ENCODE data around the gene CD320.
"Not testable (repeated sequence)": the region's sequence is repeated elsewhere in the genome, so short reads cannot be mapped to it uniquely, and the experiment has no call there.

The CD320 gene

DNA sequence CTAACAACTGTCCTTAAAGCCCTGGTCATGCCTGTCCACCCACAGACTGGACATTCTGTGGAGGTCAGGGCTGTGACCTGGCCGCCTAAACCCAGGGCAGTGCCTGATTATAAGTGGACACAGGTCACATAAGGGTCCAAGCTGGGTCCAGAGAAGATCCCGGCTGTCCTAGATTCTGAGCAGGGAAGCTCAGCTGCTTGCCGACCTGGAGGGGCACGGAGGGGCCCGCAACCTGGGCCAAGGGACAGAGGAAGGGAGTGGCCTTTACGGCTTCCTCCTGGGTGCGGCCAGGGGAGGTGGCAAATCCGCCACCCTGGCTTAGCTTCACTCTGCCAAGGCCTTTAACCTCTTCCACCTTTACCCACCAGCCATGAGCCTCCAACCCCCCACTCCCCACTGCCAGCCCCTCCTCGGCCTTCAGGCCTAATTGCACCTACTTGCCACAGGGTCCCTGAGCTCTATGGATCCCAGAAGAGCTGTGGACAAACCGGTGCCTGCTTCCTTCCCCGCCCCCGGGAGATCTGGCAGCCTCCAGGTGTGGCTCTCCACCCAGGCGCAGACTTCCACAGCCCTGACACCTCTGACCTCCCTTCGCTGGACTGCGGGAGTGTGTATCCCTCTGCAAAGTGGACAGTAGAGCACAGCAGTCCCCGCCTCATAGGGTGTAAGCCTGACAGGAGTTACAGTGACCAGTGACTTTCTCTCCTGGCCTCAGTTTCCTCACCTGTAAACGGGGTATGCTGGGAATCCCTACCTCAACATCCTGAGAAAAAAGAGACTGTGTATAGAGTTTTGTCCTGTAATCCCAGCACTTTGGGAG lies 1.7 kb downstream of the CD320 start:
- DNase-seq = peak; percentile 19

DNA sequence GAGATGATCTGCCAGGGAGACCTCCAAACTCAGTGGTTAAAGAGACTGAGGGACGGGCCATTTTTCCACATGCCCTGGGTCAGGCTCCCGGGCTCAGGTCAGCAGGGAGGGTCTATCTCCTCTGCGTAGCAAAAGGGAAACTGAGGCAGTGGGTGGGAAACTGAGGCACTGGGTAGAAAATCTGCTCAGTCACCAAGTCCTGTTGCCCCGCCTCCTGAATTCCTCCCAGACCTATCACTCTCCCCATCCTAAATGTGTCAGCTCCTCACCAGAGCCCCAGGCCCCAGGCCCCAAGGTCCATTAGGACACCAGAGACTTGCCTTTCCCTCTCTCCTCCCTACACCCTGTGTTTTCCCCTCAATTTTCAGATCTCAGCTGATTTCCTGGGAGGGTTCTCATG lies 2.4 kb downstream of the CD320 start:
- no peak for DNase-seq

DNA sequence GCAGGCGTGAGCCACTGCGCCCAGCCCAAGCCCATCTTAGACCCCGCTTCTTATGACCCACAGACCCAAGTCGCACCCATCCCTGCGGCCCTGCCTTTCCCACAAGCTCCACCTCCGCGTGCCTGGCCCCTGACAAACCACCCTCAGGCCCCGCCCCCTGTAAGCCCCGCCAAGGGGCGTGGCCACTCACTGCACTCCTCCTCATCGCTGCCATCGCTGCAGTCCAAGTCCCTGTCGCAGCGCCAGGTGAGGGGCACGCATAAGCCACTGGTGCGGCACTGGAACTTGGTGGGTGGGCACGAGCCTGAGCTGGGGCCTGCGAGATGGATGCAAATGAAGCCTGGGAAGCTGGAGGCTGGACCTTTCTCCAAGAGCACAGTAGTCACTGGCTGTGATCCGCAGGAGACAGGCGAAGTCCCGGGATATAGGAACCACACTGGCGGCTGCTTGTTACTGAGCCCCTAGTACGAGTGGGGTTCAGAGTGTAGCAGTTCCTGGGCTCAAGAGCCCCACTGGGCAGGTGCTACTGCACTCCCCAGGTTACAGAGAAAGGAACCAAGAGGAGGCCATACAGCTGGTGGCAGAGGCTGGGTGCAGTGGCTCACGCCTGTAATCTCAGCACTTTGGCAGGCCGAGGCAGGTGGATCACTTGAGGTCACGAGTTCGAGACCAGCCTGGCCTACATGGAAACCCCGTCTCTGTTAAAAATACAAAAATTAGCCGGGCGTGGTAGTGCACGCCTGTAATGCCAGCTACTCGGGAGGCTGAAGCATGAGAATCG lies 3.1 kb downstream of the CD320 start:
- DNase-seq = peak; percentile 39

DNA sequence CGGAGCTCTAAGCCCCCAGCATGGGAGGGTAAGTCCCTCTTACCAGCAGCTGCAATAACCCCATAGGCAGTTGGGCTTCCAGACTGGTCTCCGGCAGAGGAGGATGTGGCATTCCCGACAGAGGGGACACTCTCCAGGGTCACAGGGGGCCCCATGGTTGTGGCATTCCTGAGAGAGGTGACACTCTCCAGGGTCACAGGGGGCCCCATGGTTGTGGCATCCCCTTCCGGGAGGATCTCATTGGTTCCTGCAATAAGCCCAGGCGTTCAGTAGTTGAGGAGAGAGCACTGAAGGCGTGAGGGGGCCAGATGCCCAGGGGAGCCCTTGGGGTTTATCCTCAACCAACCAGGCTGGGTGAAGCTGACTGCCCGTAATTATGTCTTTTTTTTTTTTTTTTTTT lies 5.4 kb downstream of the CD320 start:
- peak; percentile 25 for DNase-seq

DNA sequence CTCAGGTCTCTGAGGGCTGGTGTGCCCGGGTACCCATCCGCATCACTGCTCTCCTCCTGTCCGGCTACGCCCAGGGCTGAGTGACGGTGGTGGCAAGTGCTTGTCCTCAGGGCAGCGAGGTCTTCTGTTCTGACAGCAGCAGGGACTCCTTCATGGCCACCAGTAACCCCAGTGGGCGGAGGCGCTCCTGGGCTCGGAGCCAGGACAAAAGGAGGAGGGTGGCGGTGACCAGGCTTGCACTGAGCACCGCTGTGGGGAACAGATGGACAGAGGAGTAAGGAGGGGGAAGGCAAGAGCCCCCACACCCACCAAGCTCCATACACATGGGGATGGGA lies 5.8 kb downstream of the CD320 start:
- no peak for DNase-seq

DNA sequence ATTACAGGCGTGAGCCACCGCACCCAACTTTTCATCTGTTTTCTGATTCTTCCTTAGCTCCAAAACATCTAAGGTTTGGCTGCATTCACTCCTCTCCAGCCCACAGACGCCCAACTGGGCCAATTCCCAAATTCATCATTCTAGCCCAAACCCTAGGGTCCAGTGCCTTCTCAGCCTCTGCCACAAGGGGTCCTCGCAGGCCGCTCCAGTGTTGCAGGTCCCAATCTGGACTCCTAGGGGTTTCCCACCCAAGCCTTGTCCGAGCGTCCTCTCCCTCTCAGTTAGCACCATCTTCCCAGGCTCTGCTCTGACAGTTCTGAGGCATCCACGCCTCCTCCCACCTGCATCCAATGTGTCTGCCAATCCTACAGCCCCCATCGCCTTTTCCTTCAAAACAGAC lies 16.8 kb downstream of the CD320 start:
- DNase-seq = not testable (repeated sequence)

DNA sequence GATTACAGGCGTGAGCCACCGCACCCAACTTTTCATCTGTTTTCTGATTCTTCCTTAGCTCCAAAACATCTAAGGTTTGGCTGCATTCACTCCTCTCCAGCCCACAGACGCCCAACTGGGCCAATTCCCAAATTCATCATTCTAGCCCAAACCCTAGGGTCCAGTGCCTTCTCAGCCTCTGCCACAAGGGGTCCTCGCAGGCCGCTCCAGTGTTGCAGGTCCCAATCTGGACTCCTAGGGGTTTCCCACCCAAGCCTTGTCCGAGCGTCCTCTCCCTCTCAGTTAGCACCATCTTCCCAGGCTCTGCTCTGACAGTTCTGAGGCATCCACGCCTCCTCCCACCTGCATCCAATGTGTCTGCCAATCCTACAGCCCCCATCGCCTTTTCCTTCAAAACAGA lies 31.6 kb downstream of the CD320 start:
- DNase-seq = not testable (repeated sequence)

DNA sequence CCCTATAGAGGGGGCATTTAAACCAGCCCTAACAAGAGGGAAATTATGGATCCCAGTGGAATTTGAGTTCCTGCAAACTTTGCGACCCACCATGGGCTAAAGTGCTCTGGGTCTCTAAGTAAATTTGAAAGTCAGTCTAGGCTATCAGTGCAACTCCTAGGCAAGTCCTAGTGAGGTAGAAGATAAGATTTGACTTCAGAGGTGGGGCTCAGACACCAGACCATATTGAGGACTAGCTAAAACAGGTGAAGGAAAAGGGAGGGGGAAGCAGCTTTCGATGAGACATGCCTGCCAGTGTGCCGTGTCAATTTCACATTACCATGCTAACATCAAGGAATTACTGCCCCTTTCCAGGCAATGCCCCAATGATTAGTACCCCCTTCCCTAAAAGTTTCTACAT lies 38.4 kb downstream of the CD320 start:
- no peak for DNase-seq

DNA sequence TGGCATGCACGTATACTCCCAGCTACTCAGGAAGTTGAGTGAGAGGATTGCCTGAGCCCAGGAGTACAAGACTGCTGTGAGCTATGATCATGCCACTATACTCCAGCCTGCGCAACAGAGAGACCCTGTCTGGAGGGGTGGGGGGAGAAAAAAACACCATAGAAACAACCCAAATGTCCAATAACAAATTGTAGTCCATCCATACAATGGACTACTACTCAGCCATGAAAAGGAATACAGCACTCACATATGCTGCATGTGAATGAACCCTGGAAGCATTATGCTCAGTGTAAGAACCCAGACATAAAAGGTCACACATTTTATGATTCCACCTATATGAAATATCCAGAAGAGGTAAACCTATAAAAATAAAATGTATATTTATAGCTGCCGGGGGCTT lies 42.3 kb downstream of the CD320 start:
- no peak for DNase-seq

DNA sequence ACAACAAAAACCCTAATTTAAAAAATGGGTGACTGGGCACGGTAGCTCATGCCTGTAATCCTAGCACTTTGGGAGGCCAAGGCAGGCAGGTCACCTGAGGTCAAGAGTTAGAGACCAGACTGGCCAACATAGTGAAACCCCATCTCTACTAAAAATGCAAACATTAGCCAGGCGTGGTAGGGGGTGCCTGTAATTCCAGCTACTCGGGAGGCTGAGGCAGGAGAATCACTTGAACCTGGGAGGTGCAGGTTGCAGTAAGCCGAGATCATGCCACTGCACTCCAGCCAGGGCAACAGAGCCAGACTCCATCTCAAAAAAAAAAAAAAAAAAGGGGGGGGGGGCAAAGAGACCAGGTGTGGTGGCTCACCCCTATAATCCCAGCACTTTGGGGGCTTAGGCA lies 43.9 kb downstream of the CD320 start:
- not testable (repeated sequence) for DNase-seq

DNA sequence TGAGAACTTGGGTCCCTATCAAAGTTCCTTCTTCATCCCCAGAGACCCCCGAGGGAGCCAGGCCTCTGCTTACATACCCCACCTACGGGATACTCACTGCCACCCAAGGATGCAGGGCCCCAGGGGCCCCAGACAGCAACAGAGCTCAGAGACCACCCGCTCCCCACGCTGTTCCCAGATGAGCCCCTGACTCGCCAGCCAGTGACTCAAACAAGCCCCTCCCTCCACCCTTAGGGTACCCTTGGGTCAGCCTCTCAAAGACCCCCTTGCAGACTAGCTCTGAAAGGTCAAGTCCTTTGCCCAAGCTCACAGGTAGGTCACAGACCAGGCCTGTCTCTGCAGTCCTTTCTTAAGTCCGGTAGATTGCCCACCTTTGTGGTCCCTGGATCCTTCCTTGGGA lies 45.7 kb downstream of the CD320 start:
- DNase-seq = no peak

DNA sequence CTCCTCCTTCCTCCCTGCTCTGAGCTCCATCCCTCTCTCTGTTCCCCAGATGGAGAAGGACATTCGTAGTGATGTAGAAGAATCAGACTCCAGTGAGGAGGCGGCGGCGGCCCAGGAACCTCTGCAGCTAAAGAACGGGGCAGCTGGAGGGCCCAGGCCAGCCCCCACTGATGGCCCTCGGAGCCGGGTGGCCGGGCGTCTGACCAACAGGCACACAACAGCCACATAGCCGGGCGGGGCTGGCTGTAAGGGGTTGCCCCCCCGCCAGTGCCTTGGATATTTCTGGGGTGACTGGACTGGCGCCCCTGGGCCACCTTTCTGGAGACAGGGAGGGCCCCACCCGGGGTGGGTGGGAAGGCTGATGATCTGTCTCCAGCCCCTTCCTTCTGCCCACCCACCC lies 46.3 kb downstream of the CD320 start:
- DNase-seq = no peak

DNA sequence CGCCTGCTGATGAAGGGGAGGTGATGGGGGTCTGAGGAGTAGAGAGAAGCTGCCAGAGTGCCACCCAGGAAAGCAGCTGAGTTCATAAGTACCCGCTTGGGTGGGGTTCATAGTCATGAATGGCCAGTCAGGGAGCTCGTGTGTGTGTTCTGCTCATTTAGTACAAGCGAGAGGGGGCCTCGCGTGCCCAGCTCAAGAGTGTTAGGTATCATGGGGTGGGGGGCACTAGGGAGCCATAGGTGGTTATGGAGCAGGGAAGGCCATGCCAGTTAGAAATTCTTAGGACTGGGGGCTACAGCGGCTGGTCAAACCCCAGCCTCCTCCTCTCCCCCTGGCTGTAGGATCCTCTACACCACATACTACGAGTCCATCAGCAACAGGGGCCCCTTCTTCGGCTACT lies 46.8 kb downstream of the CD320 start:
- no peak for DNase-seq

DNA sequence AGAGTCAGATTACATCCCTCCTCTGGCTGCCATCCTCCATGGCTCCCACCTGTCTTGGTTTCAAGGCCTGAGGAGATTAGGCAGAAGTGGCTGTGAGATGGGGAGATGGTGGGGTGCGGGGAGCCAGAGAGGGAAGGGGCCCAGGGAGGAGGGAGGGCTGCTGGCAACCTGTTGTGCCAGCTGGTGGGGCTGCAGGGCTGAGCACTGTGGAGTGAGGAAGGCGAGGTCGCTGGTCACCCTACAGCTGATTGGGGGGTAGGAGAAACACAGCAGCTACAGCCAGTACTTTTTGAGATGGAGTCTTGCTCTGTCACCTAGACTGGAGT lies 48.3 kb downstream of the CD320 start:
- DNase-seq = no peak

DNA sequence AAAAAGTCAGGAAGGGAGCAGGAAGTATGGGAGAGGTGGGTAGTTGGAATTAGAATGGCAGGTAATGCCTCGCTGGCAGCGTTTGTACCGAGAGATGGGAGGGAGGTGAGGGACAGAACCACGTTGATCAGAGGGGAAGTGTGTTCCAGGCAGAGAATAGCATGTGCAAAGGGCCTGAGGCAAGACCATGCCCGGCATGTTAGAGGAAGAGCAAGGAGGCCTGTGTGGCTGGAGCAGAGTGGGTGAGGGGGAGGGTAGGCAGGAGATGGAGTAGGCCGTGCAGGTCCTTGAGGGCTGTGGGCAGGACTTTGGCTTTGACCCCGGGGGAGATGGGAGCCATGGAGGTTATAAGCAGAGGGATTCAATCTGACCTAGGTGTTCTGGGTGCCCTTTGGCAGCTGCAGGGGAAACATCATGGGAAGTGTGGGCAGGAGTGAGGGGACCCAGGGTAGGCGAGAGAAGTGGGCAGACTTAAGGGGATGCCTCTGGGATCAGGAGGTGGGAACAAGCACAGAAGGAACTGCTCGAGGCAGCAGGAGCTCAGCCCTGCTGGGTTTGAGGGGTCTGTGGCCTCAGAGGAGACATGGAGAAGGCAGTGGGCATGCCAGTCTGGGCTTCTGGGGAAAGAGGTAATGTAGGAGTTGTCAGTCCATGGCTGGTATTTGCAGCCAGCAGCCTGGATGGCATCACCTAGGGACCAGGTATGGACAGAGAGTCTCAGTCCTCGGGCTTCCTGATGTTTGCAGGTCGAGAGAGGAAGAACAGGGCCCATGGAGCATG lies 48.8 kb downstream of the CD320 start:
- no peak for DNase-seq

DNA sequence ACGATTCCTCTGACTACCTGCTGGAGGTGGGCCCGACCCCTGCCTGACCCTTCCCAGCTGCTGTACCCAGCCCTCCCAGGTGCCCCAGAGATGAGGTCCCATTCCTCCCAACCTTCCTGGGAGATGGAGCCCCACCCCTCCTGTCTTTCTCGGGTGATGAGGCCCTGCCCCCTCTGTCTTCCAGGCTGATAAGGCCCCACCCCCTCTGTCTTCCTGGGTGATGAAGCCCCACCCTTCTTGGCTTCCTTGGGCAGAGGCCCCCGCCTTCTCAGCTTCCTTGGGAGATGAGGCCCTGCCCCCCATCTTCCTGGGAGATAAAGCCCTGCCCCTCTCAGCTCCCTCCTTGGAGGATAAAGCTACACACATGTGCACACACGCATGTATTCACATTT lies 51.1 kb downstream of the CD320 start:
- DNase-seq = no peak

DNA sequence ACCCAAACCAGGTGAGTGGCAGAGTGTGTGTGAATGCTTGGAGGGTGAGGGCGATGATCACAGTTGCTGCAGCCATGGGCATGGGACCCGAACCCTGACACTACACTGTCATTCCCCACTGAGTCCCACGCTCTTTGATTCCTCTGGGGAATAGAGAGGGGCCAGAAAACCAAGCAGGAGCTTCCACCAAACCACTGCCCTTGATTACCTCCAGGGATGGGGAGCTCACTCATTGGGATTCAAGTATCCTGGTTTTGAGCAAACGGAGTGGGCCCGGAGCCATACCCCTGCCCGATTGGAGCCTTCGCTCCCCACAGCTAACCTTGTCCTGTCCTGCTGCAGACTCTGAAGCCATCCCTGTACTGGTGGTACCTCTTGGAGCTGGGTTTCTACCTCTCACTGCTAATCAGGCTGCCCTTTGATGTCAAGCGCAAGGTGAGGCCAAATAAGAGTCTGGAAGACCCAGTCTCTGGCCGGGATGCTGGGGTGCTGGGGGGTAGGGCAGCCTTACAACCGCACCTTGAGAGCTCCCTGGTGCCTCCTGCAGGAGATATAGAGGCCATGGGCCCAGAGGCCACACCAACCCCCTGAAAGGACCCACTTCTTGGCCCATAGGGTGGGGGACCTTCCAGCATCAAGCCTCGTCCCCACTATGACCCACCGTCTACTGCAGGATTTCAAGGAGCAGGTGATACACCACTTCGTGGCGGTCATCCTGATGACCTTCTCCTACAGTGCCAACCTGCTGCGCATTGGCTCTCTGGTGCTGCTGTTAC lies 51.7 kb downstream of the CD320 start:
- no peak for DNase-seq

DNA sequence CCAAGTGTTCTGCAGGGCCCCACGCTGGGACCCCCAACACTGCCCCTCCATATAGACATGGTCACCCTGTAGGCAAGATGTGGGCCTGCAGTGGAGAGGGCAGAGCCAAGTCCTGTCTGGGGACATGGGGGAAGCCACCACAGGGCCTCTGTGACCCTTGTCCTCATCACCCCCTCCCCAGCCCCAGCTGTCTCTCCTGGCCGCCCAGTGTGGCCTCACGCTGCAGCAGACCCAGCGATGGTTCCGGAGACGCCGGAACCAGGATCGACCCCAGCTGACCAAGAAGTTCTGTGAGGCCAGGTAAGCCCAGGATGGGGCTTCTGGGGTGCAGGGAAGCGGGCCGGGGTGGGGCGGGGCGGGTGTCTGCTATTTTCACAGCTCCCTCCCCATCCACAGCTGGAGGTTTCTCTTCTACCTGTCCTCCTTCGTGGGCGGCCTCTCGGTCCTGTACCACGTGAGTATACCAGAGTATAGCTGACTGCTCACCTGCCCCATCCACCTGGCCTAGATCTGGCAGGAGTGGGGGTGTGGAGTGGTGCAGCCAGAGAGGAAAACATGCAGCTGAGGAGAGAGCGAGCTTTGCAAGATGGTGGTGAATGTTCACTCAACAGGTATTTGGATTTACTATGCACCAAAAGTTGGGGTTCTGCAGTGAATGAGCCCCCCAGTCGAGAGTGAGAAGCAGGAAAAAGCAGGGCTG lies 52.6 kb downstream of the CD320 start:
- no peak for DNase-seq

DNA sequence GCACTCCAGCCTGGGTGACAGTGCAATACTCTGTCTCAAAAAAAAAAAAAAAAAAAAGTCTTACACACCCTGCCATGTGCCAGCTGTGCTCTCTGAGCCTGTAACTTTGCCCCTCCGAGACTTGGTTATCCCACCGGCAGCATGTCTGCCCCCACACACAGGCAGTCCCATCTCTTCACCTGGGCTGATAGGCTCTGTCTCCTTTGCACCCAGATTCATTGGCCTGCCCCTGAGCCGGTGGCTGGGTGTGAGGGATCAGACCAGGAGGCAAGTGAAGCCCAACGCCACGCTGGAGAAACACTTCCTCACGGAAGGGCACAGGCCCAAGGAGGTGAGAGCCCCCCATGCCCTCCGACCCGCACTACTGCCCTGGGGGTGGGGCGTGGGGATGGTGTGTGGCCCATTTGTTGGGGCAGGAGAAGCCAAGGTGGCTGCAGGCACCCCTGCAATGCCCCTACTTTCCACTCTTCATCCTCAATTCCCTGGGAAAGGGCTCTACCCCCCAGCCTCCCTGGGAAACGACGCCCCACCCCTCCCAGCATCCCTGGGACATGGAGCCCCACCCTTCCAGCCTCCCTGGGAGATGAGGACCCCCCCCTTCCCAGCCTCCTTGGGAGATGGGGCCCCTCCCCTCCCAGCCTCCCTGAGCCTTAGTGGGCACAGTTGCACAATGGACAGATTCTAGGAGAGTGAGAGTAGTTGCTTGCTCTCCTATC lies 53.7 kb downstream of the CD320 start:
- no peak for DNase-seq

DNA sequence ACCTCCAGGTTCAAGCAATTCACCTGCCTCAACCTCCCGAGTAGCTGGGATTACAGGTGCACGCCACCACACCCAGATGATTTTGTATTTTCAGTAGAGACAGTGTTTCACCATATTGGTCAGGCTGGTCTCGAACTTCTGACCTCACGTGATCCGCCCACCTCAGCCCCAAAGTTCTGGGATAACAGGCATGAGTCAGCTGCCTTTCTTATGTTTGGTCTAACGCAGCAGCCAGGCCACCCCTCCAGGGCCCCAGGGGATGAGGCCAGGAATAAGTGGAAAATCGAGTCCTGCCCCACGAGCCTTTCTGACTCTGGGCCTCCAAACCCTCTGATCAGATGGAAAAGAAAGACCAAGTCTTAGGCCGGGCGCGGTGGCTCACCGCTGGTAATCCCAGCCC lies 54.5 kb downstream of the CD320 start:
- DNase-seq = no peak

DNA sequence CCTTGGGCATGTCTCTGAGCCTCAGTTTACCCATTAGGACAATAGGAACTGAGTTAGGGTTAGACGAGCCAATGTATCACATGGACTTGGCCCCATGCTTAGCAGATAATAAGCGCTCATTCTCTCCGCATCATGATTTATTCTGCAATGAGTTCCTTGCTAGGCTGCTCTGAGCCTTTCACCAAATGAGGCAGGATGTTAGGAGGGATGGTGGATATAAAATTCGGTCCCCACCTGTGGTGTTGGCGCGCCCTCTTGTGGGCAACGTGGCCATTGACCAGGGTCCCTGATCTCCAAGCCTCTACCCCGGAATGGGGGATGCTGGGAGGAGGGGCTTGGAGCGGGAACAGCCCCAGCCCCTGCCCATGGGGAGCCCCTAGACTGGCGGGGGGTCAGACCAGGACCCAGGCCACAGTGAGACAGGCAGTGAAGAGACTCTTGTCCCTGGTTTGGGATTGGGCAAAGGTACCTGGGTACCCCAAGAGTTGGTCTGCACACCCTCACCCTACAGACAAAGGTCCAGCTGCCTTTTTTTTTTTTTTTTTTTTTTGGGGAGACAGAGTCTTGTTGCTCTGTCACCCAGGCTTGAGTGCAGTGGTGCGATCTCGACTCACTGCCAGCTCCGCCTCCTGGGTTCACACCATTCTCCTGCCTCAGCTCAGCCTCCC lies 55.1 kb downstream of the CD320 start:
- DNase-seq = peak; percentile 87
